Cardiac fibroblast (primary cell): Measurements from ENCODE around the gene SDC3.
"Not testable (repeated sequence)": the region's sequence is repeated elsewhere in the genome, so short reads cannot be mapped to it uniquely, and the experiment has no call there.

Source experiments
- DNase-seq, 2 donors: peaks; one replicate each; pipeline versions ENCODE4 v3.0.0 to v3.0.0-alpha.2; 2010; ENCODE audit warnings: low read depth in 2 of 2
- H3K4me3 ChIP-seq, 2 donors: replicated peaks in 1 of 2; 1 replicate in 1 of 2; 2 replicates in 1 of 2; pipeline ENCODE4 v1.5.1; 2011; ENCODE audit warnings: low read depth in 2 of 2, low read length in 2 of 2, mild to moderate bottlenecking in 2 of 2, moderate library complexity in 1 of 2
- TF ChIP-seq, protein P1 (sequence below): IDR thresholded peaks from one replicate; pipeline ENCODE4 v1.5.1; 2011; ENCODE audit warnings: low read depth, mild to moderate bottlenecking, low read length, inconsistent platforms

SDC3 gene

DNA sequence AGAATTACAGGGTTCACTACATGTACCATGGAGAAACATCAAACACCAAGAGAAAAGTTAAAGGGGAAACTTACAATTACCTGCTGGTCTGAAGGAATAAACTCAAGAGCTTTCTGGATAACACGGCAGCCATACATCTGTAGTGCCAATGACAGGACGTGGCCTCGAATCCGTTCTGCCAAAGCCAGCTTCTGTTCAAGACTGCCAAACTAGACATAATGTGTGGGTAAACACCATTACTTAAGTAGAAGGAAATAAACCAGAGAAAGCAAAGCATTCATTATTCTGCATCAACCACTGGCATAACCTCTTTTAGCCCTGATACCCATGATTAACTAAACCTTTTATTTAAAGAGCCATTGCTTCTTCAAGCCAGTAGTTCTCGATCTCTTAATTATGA lies 41.5 kb upstream of the SDC3 start:
- H3K4me3 ChIP-seq: no peak overlapping the region
- TF ChIP-seq, protein P1, sequence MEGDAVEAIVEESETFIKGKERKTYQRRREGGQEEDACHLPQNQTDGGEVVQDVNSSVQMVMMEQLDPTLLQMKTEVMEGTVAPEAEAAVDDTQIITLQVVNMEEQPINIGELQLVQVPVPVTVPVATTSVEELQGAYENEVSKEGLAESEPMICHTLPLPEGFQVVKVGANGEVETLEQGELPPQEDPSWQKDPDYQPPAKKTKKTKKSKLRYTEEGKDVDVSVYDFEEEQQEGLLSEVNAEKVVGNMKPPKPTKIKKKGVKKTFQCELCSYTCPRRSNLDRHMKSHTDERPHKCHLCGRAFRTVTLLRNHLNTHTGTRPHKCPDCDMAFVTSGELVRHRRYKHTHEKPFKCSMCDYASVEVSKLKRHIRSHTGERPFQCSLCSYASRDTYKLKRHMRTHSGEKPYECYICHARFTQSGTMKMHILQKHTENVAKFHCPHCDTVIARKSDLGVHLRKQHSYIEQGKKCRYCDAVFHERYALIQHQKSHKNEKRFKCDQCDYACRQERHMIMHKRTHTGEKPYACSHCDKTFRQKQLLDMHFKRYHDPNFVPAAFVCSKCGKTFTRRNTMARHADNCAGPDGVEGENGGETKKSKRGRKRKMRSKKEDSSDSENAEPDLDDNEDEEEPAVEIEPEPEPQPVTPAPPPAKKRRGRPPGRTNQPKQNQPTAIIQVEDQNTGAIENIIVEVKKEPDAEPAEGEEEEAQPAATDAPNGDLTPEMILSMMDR: no peak
- DNase-seq: no peak

DNA sequence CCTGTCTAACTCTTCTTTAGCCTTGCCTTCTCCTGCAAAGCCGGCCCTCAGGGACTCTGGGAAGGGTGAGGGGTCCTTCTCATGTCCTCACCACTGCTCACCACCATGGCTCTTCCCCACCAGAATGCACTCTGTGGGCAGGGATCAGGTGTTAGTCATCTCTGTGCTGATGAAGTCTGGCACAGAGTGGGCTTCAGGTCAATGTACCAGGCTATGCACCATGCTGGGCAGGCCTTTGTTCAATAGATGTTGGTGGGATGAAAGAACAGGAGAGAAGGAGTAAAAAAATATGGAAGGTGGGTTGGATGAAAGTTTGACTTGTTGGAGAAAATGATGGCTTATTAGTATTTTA lies 40.9 kb upstream of the SDC3 start:
- DNase-seq, H3K4me3 ChIP-seq: not testable (repeated sequence)

DNA sequence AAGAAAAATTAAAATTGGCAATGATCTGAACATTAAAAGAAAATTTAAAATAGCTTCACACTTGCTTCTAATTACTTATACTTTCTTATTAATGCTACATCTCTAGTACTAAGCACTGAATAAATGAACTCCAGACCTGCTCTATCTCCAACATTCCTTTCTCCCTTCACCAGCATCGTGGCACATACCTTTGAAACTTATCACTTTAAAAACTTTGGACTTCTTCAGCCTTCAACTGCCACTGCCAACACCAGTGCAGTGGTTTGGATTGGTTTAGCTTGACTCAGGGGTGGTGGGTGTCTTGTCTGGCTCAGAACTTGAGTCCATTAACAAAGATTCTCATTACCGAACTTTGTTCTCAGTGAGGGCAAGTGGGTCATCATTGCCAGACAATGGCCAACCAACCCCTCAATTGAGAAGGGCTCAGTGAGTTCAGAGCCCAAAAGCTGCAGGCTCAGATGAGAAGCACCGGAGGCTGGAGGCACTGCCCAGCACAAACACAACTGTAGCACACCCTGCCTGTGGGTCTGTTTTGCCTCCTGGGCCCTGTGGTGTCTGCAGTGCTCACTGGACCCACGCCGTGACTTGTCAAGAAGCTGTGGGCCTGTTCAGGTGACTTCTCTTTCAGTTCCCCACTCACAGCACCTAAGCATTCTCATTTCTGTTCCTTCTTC lies 40.4 kb upstream of the SDC3 start:
- not testable (repeated sequence) for DNase-seq, H3K4me3 ChIP-seq

DNA sequence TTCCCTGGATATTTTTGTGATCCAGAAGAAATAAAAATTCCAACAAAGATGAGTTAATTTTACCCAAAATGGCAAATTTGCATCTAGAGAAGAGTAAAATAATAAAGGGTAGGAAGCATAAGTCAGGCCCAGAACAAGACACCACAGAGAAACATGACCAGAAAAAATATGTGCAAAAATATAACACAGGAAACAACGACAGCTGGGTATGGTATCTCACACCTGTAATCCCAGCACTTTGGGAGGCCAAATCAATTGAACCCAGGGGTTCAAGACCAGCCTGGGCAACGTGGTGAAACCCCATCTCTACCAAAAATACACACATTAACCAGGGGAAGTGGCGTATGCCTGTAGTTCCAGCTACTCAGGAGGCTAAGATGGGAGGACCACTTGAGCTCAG lies 39.7 kb upstream of the SDC3 start:
- TF ChIP-seq, protein P1: no peak
- H3K4me3 ChIP-seq: no peak overlapping the region
- no peak for DNase-seq

DNA sequence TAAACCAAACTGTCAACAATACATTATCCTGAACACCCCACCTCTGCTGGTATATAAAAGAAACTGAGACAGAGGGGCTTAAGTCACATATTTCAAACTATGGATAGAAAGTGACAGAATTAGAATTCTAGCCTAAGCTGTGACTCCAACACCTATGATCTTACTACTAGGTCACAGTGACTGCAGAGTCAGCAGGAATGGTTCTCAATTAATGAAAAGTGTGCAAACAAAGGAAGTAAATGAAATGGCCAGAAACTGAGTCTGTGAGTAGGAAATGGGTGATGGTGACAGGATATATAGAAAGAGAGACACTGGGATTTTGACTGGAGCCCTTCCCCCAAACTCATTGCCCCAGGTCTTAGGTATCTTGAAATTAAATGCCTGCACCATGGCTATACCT lies 38.7 kb upstream of the SDC3 start:
- no peak for DNase-seq
- TF ChIP-seq, protein P1: no peak
- H3K4me3 ChIP-seq: no peak overlapping the region

DNA sequence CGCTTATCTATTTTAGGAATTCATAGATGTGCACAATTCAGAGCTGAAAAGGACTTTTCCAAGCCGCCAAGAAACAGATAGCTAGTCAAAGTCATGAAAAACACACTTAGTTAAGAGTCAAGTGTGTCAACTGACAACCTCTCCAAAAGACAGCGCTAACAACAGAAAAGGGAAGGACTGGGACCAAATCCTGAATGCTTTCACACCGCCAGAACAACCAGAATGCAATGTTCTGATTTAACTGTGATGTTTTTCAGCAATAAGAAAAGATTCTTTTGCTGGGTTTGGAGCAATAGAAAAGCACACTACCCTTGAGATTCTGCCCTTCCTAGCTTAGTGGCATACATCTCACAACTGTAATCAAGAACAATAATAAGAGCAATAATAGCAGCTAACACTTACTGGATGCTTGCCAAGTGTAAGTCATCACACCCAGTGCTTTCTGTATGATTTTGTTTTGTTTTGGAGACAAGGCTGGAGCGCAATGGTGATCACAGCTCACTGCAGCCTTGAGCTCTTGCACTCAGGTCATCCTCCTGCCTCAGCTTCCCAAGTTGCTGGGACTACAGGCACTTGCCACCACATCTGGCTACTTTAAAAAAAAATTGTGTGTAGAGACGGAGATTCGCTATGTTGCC lies 33.9 kb upstream of the SDC3 start:
- DNase-seq: peak; percentile 49 to 56
- H3K4me3 ChIP-seq: no peak overlapping the region
- TF ChIP-seq, protein P1: no peak

DNA sequence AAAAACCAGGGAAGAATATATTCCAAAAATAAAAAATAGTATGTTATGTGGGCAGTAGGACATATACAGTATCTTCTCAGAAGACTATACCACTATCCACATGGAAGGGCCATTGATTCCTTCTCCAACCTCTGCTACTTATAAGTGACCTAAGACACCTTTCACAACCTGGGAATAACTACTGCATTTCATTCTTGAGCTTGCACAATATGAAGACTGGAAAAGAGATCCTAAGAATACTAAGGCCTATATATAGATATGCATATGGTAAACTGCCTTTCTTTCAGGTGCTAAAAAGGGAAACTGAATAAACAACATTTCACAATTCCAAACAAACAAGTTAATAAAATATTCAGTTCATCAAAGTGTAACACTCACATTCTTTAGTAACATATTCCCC lies 32.0 kb upstream of the SDC3 start:
- DNase-seq: no peak
- H3K4me3 ChIP-seq: no peak overlapping the region
- TF ChIP-seq, protein P1: no peak
